ENCODE measurements around the gene ALCAM.
"Not testable (repeated sequence)": the region's sequence is repeated elsewhere in the genome, so short reads cannot be mapped to it uniquely, and the experiment has no call there.

ALCAM gene

GRCh38 chr3:105385179-105385578 is 18.5 kb downstream of the ALCAM start:
- no peak for DNase-seq
- in situ Hi-C loops (cut with MboI; ENCODE audit: low pct_unique_long_range_greater_than_20kb, low sequenced_read_pairs) = no loop called here

DNA sequence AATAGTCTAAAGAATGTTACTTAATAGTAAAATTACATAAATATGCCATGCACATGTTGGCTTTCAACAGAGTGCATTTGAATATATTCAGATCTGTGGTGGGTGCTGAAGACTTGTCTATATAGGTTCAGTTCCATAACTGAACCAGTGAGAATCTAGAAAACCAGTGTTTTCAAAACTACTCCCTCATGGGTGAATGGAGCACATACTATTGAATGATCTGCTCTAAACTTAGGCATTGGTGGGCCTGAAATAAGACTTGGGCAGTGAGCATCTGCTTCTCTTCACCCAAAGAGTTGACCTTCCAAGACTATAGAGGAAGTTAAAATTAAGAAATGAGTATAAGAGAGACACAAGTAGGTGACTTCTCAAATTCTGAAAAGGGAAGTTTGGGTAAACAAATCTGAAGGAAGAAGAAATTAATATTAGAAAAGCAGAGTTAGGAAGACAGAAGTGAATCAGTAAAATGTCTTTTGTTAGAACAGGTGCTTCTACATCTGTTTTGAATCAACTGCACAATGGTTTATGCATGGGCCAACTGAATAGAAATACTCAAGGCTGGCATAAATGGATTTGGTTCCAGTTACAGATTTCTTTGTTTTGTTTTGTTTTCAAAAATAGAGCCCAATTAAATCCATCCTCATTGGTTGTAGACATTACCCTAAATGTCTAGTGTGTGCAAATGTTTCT is 19.3 kb downstream of the ALCAM start:
- DNase-seq = peak; percentile 34

DNA sequence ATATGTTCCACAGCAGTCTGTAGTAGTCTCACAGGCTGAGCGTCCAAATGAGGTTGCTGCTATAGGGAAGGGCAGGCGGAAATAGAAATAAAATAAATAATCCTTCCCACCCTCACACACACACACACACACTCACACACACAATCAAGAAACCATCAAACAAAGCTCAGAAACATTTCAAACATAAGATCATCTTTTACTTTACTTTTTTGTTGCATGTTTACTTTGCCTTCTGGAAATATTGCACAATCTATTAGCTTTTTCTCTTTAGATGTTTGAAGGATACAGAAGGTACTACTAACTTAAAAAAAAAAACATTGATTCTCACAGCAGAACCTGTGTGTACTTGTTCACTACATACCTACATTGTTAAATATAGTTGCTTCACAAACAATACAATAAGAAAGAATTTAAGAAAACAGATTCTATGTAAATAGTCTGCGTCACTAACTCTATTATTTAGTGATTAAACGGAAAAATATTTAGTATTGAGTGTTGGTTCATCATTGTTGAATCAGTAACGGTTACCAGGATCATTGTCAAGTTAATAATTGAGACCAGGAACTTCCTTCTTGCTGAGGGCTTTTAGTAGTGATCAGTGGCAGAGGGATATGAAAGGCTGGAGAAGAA is 20.5 kb downstream of the ALCAM start:
- in situ Hi-C loops (cut with MboI; ENCODE audit: low pct_unique_long_range_greater_than_20kb, low sequenced_read_pairs) = no loop called here
- DNase-seq = no peak

More for the DNA sequence above, 19.3 kb downstream of the ALCAM start:
- in situ Hi-C loops (cut with MboI; ENCODE audit: low pct_unique_long_range_greater_than_20kb, low sequenced_read_pairs) = no loop called here

DNA sequence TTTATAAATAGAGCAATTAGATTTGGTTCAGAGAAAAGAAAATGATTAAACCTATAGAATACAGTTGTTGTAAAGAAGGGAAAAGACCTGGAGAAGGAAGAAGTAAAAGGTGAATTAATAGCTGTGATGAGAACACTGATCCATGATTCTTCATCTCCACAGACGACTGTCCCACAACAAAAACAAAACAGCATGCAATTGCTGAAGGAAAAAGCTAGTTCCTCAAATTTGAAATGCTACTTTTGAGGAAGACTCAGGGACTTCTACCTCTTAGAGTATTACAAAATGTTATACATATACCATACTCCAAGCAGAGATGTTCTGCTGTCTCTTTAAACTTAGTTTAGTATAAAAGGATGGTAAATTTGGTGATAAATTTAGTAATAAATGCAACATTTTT is 21.5 kb downstream of the ALCAM start:
- peak; percentile 37 for DNase-seq
- in situ Hi-C loops (cut with MboI; ENCODE audit: low pct_unique_long_range_greater_than_20kb, low sequenced_read_pairs) = no loop called here

DNA sequence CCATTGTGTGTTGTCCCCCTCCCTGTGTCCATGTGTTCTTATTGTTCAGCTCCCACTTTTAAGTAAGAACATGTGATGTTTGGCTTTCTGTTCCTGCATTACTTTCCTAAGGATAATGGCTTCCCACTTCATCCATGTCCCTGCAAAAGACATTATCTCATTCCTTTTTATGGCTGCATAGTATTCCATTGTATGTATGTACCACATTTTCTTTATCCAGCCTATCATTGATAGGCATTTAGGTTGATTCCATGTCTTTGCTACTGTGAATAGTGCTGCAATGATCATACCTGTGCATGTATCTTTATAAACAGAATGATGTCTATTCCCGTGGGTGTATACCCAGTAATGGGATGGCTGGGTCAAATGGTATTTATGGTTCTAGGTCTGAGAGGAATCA is 23.1 kb downstream of the ALCAM start:
- in situ Hi-C loops (cut with MboI; ENCODE audit: low pct_unique_long_range_greater_than_20kb, low sequenced_read_pairs) = not testable (repeated sequence)

DNA sequence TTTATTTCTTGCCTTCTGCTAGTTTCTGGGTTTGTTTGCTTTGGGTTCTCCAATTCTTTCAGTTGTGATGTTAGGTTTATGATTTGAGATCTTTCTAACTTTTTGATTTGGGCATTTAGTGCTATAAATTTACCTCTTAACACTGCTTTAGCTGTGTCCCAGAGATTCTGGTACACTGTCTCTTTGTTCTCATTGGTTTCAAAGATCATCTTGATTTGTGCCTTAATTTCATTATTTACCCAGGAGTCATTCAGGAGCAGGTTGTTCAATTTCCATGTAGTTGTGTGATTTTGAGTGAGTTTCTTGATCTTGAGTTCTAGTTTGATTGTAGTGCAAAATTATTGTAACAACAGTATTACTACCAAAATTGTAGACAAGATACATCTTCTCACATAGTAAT is 25.9 kb downstream of the ALCAM start:
- in situ Hi-C loops (cut with MboI; ENCODE audit: low pct_unique_long_range_greater_than_20kb, low sequenced_read_pairs); DNase-seq: not testable (repeated sequence)

More for the DNA sequence above, 23.1 kb downstream of the ALCAM start:
- DNase-seq = not testable (repeated sequence)

GRCh38 chr3:105394177-105394576 is 27.5 kb downstream of the ALCAM start:
- DNase-seq = no peak
- in situ Hi-C loops (cut with MboI; ENCODE audit: low pct_unique_long_range_greater_than_20kb, low sequenced_read_pairs) = no loop called here

GRCh38 chr3:105397974-105398373 is 31.3 kb downstream of the ALCAM start:
- in situ Hi-C loops (cut with MboI; ENCODE audit: low pct_unique_long_range_greater_than_20kb, low sequenced_read_pairs) = no loop called here
- no peak for DNase-seq

- in situ Hi-C loops (cut with MboI; ENCODE audit: low pct_unique_long_range_greater_than_20kb, low sequenced_read_pairs) = no loop called here
- no peak for DNase-seq
These were observed 31.7 kb downstream of the ALCAM start for GRCh38 chr3:105398437-105398836.

DNA sequence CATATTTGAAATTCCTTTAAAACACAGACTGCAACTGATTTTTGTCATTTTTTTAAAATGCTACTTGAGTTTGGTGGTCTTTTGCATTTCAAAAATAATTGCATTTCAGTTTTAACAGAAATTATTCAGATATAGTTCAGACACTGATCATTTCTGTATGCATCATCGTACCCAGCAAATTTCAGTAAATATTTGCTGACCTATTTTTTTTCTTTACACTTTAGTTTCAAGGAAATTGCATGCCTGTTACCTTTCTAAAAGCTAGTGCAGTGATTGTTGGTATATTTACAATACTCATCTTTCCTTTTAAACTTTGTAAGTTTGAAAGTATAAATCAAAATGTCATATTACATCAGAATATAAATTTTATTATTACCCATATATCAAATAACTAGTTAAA is 32.4 kb downstream of the ALCAM start:
- DNase-seq = no peak
- in situ Hi-C loops (cut with MboI; ENCODE audit: low pct_unique_long_range_greater_than_20kb, low sequenced_read_pairs) = no loop called here

GRCh38 chr3:105399611-105400010 is 32.9 kb downstream of the ALCAM start:
- in situ Hi-C loops (cut with MboI; ENCODE audit: low pct_unique_long_range_greater_than_20kb, low sequenced_read_pairs) = no loop called here

DNA sequence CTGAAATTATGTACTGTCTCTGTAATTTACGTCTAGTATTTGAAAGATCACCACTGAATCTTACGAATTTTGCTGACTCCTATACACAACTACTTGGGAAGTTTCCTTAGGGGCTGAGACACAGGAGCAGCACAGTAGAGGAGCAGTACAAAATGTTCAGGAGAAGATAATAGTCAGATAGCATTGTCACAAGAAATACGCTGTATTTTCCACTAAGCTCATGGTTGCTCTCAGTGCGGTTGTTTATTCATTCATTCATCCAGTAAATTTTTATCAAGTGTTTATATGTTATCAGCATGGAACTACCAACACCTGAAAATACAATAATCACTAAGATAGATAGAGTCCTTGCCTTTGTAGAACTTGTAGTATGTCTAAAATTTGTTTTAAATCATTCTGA is 34.5 kb downstream of the ALCAM start:
- in situ Hi-C loops (cut with MboI; ENCODE audit: low pct_unique_long_range_greater_than_20kb, low sequenced_read_pairs) = no loop called here
- DNase-seq = no peak

More at GRCh38 chr3:105399611-105400010, 32.9 kb downstream of the ALCAM start:
- DNase-seq = no peak

DNA sequence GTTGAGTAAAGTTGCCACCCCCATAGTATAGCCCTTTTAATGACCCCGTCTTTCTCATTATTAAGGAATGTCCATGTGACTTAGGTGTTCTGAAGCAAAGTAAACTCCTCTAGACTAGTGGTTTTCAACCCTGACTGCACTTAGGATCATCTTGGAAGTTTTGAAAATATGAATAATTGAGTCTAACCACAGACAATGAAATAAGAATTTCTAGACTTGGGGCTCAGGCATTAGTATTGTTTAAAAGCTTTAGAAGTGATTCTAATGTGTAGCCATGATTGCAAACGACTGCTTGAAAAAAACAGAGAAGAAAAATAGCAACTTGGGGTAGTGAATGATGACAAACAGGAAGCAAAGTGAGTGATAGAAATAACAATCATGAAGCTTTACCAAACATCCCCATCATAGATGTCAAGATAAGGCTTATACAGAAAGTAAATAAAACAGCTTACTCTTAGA is 35.0 kb downstream of the ALCAM start:
- no peak for DNase-seq
- in situ Hi-C loops (cut with MboI; ENCODE audit: low pct_unique_long_range_greater_than_20kb, low sequenced_read_pairs) = no loop called here

DNA sequence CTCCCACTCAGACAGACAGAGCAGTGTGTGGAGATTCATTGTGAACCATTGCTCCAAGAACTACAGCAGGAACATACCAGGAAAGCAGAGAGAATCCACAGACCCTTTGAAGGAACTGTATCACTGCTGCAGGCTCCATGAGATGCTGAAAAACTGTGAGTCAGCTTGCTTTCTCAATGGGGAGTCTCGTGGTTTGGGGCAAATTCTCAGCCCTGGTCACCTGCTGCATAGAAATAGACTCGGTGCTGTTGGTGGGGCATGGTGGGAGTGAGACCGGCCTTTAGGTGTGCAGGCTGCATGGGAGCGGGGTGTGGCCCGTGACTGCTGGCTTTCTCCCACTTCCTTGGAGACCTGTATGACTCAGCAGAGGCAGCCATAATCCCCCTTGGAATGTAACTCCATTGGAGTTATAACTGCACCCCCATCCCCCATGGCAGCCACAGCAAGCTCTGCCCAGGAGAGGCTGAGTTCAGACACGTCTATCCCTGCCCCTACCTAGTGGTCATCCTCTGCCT is 35.6 kb downstream of the ALCAM start:
- no peak for DNase-seq

GRCh38 chr3:105403034-105403433 is 36.3 kb downstream of the ALCAM start:
- in situ Hi-C loops (cut with MboI; ENCODE audit: low pct_unique_long_range_greater_than_20kb, low sequenced_read_pairs); DNase-seq: not testable (repeated sequence)

More for the DNA sequence above, 35.6 kb downstream of the ALCAM start:
- in situ Hi-C loops (cut with MboI; ENCODE audit: low pct_unique_long_range_greater_than_20kb, low sequenced_read_pairs) = no loop called here

GRCh38 chr3:105406268-105406667 is 39.6 kb downstream of the ALCAM start:
- in situ Hi-C loops (cut with MboI; ENCODE audit: low pct_unique_long_range_greater_than_20kb, low sequenced_read_pairs) = no loop called here
- DNase-seq = no peak

DNA sequence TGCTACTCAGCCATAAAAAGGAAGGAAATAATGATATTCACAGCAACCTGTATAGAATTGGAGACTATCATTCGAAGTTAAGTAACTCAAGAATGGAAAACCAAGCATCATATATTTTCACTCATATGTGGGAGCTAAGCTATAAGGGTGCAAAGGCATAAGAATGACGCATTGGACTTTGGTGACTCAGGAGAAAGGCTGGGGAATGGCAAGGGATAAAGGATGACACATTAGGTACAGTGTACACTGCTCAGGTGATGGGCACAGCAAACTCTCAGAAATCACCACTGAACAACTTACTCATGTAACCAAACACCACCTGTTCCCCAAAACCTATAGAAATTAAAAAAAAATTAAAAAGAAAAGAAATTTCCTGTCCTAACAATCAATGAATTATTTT is 42.7 kb downstream of the ALCAM start:
- in situ Hi-C loops (cut with MboI; ENCODE audit: low pct_unique_long_range_greater_than_20kb, low sequenced_read_pairs) = no loop called here
- no peak for DNase-seq

DNA sequence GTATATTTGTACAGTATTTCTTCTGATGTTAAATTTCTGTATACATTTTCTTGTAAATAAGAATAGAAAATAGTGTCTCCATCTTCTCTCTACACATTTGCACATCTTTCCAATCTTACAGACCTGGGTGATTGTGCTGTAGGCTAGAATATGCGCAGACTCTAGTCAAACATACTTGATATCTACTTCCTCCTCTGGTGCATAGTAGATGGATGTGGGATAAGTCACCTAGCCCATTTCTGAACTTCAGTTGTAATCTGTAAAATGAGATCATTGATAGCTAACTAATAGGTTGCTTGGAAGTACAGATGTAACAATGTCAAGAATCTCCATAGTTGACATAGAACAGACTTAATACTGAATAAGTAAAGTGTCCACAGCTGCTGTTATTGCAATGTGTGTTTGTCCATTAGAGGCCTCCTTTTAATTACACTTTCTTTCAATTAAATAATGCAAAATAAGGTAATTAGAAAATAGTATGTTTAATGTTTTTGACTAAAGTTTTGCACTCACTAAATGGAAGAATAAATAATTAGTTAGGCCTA is 46.7 kb downstream of the ALCAM start:
- no peak for DNase-seq
- in situ Hi-C loops (cut with MboI; ENCODE audit: low pct_unique_long_range_greater_than_20kb, low sequenced_read_pairs) = no loop called here

DNA sequence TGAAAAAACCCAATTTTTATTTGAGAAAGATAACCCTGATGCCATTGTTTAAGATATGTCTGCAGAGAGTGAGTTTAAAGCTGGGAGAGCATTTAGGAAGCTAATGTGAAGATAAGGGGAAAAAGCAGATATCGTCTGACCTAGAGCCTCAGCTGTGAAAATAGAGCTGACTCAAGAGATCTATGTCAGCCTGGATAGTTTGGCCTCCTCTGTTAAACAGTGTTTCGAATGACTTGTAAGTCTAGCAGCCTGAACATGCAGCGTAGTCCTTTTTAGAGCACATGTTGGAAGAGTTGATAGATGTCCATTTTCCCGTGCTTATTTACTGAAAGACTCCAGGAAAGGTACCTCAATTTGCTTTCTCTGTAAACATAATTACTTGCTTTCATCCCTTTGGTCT is 48.1 kb downstream of the ALCAM start:
- no peak for DNase-seq
- in situ Hi-C loops (cut with MboI; ENCODE audit: low pct_unique_long_range_greater_than_20kb, low sequenced_read_pairs) = no loop called here

DNA sequence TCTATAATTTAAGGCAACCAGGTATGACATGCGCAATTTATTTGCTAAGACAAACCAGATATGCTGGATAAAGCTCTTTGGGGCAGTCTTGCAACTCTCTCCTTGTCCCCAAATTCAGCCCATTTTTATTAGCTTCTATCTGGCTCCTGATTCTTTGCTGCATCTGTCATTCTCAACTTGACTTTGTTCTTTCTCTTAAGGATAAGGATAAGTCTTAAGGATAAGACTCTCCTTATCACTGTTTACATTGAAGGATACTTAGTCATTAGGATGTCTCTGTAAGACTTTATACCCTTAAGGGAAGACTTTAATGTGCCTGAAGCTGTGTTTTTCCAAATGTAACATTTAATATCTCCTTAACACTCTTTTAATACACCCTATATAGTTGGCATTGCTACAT is 49.2 kb downstream of the ALCAM start:
- no peak for DNase-seq
- in situ Hi-C loops (cut with MboI; ENCODE audit: low pct_unique_long_range_greater_than_20kb, low sequenced_read_pairs) = no loop called here

Measured in KBM-7 (cell line).